Measurements from ENCODE around the gene LTB. TPM values are rescaled to one million over a fixed set of nuclear protein-coding genes. Genes with fewer than 3 reads are reported as not detected.

LTB gene
- total and polyA plus RNA-seq, 9 of the 15 experiments (the other 6 are each of a cell fraction or from before 2014, with no cell fraction given), result 0.07 to 0.51 TPM; not detected in 7

GRCh38 chr6:31560697-31561058 is 21.5 kb downstream of the LTB start:
- intact Hi-C loops (cut with micrococcal nuclease) (no loop called here), in situ Hi-C loops (cut with MboI) (no loop called here)
- TF ChIP-seq NR2C2 (CRISPR knock-in tag; IDR thresholded peaks at IDR 0.05), result no peak
- 0 out of 2 replicates have a peak, but pooled peaks have one; percentile 18 for TF ChIP-seq NR2C2 (tag; IDR thresholded peaks at IDR 0.05)
- TF ChIP-seq E2F8 (IDR thresholded peaks at IDR 0.05; ENCODE audit: low read depth, partially characterized antibody), result peak; percentile 7
- TF ChIP-seq RNF219 (CRISPR knock-in tag; IDR thresholded peaks at IDR 0.05), result no peak
- TF ChIP-seq CREB1 (IDR thresholded peaks at IDR 0.05), result no peak
- TF ChIP-seq CREB1 (CRISPR knock-in tag; IDR thresholded peaks at IDR 0.05), result no peak
- no peak for TF ChIP-seq ZNF57 (CRISPR knock-in tag; IDR thresholded peaks at IDR 0.05)
- peak; percentile 53; the same call in 1 of the 2 replicates for TF ChIP-seq FOSL1 (tag; conservative IDR thresholded peaks at IDR 0.05)
- no peak for TF ChIP-seq CREB5 (CRISPR knock-in tag; IDR thresholded peaks at IDR 0.05)
- TF ChIP-seq TSC22D4 (tag; IDR thresholded peaks at IDR 0.05), result no peak
- TF ChIP-seq ZNF316 (IDR thresholded peaks at IDR 0.05), result no peak
- no peak for TF ChIP-seq ZNF511 (CRISPR knock-in tag; IDR thresholded peaks at IDR 0.05)
- TF ChIP-seq CBX8 (IDR thresholded peaks at IDR 0.05; ENCODE audit: borderline replicate concordance, extremely low read depth, low read depth, low read length, poor library complexity, severe bottlenecking), result no peak
- TF ChIP-seq TOE1 (IDR thresholded peaks at IDR 0.05; ENCODE audit: borderline replicate concordance), result no peak
- no peak for TF ChIP-seq TOE1 (CRISPR knock-in tag; IDR thresholded peaks at IDR 0.05; ENCODE audit: borderline replicate concordance, low read depth)
- no peak for TF ChIP-seq TEAD4 (IDR thresholded peaks at IDR 0.05; ENCODE audit: low read length)
- no peak for TF ChIP-seq TEAD4 (CRISPR knock-in tag; IDR thresholded peaks at IDR 0.05; ENCODE audit: borderline replicate concordance)

More at GRCh38 chr6:31560697-31561058, 21.5 kb downstream of the LTB start:
- H3K4me3 ChIP-seq, result no peak overlapping the region
- POLR2A ChIA-PET, result interaction anchor here (1.3 to 5.8 kb wide), 3 partner anchors 12 to 38 kb away, joined by 4 to 38 read pairs (median 8); partner anchors contain the start of genes ATP6V1G2, DDX39B and NFKBIL1
- H3K4me1 ChIP-seq (replicated peaks in 1 of 2; ENCODE audit: control insufficient read depth in 2 of 2, insufficient read depth in 2 of 2, low read length in 2 of 2), result peaks cover 47 to 64% of the 10 kb centered on the region in 2 experiments
- no TSS peak for BruUV-seq (replicated peaks)
- H2AFZ ChIP-seq (ENCODE audit: low read depth, low read length), result no peak overlapping the region
- DNase-seq (ENCODE audit: extremely low read depth in 1 of 4, low spot score in 3 of 4) (no peak), FAIRE-seq (no peak), ATAC-seq (no peak)
- peak overlapping the region; percentile 41; the same call in 2 of the 3 replicates for H3K27ac ChIP-seq (ENCODE audit: extremely low read depth, low read depth, low read length)
- no peaks in the 10 kb centered on the region for H3K27me3 ChIP-seq (ENCODE audit: control insufficient read depth in 2 of 2, insufficient read depth in 2 of 2, low read length in 2 of 2)
- peaks cover 46% of the 10 kb centered on the region for H3K36me3 ChIP-seq (ENCODE audit: control insufficient read depth, insufficient read depth, low read length)
- H3K4me2 ChIP-seq (ENCODE audit: insufficient read depth, low read length), result no peak overlapping the region
- H3K9me3 ChIP-seq (replicated peaks; ENCODE audit: control insufficient read depth, insufficient read depth, low read depth, low read length), result no peaks in the 10 kb centered on the region
- peak overlapping the region; percentile 4 to 77; a peak in 2 of 4 replicates for H3K9ac ChIP-seq (ENCODE audit: insufficient read depth in 1 of 2, low read depth in 2 of 2, low read length in 2 of 2)
- H3K79me2 ChIP-seq (ENCODE audit: control insufficient read depth, insufficient read depth, low read length), result no peaks in the 10 kb centered on the region
- H4K20me1 ChIP-seq (replicated peaks; ENCODE audit: control insufficient read depth, insufficient read depth, low read length), result no peaks in the 10 kb centered on the region
- peaks cover 6% of the 10 kb centered on the region for H3K9me1 ChIP-seq (ENCODE audit: control insufficient read depth, insufficient read depth, low read length)
- CTCF ChIA-PET (ENCODE audit: low intra/inter-chr PET ratio), result no interaction called here

Measured in K562 (cell line).